Peyer's patch (tissue), 4 donors: Measurements from ENCODE around the gene GNG11.

Experiments used
- POLR2A ChIP-seq, 2 donors: fragments of 450-650 bp; IDR thresholded peaks; one replicate each; pipeline ENCODE4 v1.5.1; 2017; ENCODE audit warnings: antibody characterized with exemption in 2 of 2, mild to moderate bottlenecking in 2 of 2, moderate library complexity in 2 of 2
- TF ChIP-seq, protein P1 (sequence below), 6 experiments: fragments of 450-650 bp in 4 of 6; fragments of 200-600 bp in 2 of 6; sonication (generic) in 1 of 6; IDR thresholded peaks; one replicate each; pipeline ENCODE4 v1.5.1; 2017 to 2019; ENCODE audit warnings: antibody characterized with exemption in 6 of 6, mild to moderate bottlenecking in 3 of 6, moderate library complexity in 1 of 6

GRCh38 chr7:93957767-93958166, 36.2 kb downstream of the GNG11 start:
- TF ChIP-seq, protein P1, sequence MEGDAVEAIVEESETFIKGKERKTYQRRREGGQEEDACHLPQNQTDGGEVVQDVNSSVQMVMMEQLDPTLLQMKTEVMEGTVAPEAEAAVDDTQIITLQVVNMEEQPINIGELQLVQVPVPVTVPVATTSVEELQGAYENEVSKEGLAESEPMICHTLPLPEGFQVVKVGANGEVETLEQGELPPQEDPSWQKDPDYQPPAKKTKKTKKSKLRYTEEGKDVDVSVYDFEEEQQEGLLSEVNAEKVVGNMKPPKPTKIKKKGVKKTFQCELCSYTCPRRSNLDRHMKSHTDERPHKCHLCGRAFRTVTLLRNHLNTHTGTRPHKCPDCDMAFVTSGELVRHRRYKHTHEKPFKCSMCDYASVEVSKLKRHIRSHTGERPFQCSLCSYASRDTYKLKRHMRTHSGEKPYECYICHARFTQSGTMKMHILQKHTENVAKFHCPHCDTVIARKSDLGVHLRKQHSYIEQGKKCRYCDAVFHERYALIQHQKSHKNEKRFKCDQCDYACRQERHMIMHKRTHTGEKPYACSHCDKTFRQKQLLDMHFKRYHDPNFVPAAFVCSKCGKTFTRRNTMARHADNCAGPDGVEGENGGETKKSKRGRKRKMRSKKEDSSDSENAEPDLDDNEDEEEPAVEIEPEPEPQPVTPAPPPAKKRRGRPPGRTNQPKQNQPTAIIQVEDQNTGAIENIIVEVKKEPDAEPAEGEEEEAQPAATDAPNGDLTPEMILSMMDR (IDR thresholded peaks at IDR 0.05) = no peak
- TF ChIP-seq POLR2A (IDR thresholded peaks at IDR 0.05) = no peak
